ENCODE results near the gene RXRA. TPM values are rescaled to one million over a fixed set of nuclear protein-coding genes. Genes with fewer than 3 reads are reported as not detected.

The RXRA gene
- total and polyA plus RNA-seq, 2 donors (not counting 1 experiment from before 2014, with no cell fraction given) = 2.6 to 6.8 TPM

GRCh38 chr9:134314950-134315715, 11.1 kb upstream of the RXRA start:
- CTCF ChIA-PET = no interaction called here
- no peak overlapping the region for H3K27ac ChIP-seq (ENCODE audit: low read length in 2 of 2)
- Mint-ChIP-seq H3K4me3 (no peak overlapping the region), H3K4me1 (peaks cover 2% of the 10 kb centered on the region), H3K9me3 (ENCODE audit: insufficient read depth) (peaks cover 4% of the 10 kb centered on the region), H3K27ac (no peak overlapping the region), H3K27me3 (peaks cover 19% of the 10 kb centered on the region)
- H3K9ac ChIP-seq (ENCODE audit: low read length) = no peak overlapping the region
- H4K20me1 ChIP-seq (ENCODE audit: control insufficient read depth, insufficient read depth, low read length, poor library complexity, severe bottlenecking) = no peaks in the 10 kb centered on the region
- peaks cover 0 to 5% (median 1%) of the 10 kb centered on the region in 4 experiments for H3K27me3 ChIP-seq (replicated peaks in 1 of 4; ENCODE audit: control extremely low read depth in 1 of 4, control insufficient read depth in 3 of 4, insufficient read depth in 4 of 4, low read length in 3 of 4)
- no peaks in the 10 kb centered on the region for H3K36me3 ChIP-seq (replicated peaks in 1 of 2; ENCODE audit: control extremely low read depth in 1 of 2, control insufficient read depth in 1 of 2, extremely low read depth in 1 of 2, insufficient read depth in 2 of 2, low read length in 1 of 2)
- intact Hi-C loops (cut with micrococcal nuclease) = no loop called here
- no peak for DNase-seq
- WGBS (ENCODE audit: insufficient coverage) = 92% methylated on average over 26 of the region's 26 CpGs
- H3K9me3 ChIP-seq (ENCODE audit: control extremely low read depth in 1 of 3, control insufficient read depth in 2 of 3, insufficient read depth in 1 of 3, low read length in 2 of 3) = peaks cover 0 to 7% (median 2%) of the 10 kb centered on the region in 3 donors
- no peaks in the 10 kb centered on the region for H3K79me2 ChIP-seq (ENCODE audit: control insufficient read depth, insufficient read depth, low read length)
- POLR2A ChIA-PET = no interaction called here
- no peak for ATAC-seq (ENCODE audit: low read depth)
- TF ChIP-seq EZH2 (IDR thresholded peaks at IDR 0.05; ENCODE audit: borderline replicate concordance, insufficient read depth, low read depth, low read length, poor library complexity, severe bottlenecking) (no peak), CTCF (IDR thresholded peaks at IDR 0.05) (no peak)
- H2AFZ ChIP-seq (ENCODE audit: insufficient read depth, low read depth, low read length, poor library complexity, severe bottlenecking) = no peak overlapping the region
- no peaks in the 10 kb centered on the region for H3K4me1 ChIP-seq (ENCODE audit: control insufficient read depth in 2 of 2, insufficient read depth in 2 of 2, low read length in 2 of 2)
- H3K4me3 ChIP-seq (ENCODE audit: control extremely low read depth in 1 of 5, extremely low read depth in 1 of 5, insufficient read depth in 1 of 5, low read depth in 2 of 5, low read length in 4 of 5) = no peak overlapping the region
- H3K4me2 ChIP-seq (replicated peaks; ENCODE audit: low read depth, low read length, poor library complexity, severe bottlenecking) = no peak overlapping the region

GRCh38 chr9:134315716-134316448, 10.4 kb upstream of the RXRA start:
- intact Hi-C loops (cut with micrococcal nuclease) = no loop called here
- H2AFZ ChIP-seq (ENCODE audit: insufficient read depth, low read depth, low read length, poor library complexity, severe bottlenecking) = no peak overlapping the region
- H3K9ac ChIP-seq (ENCODE audit: low read length) = no peak overlapping the region
- Mint-ChIP-seq H3K4me1 (peaks cover 2% of the 10 kb centered on the region), H3K27me3 (peaks cover 19% of the 10 kb centered on the region), H3K27ac (no peak overlapping the region), H3K9me3 (ENCODE audit: insufficient read depth) (peaks cover 4% of the 10 kb centered on the region), H3K4me3 (no peak overlapping the region)
- no peaks in the 10 kb centered on the region for H3K36me3 ChIP-seq (replicated peaks in 1 of 2; ENCODE audit: control extremely low read depth in 1 of 2, control insufficient read depth in 1 of 2, extremely low read depth in 1 of 2, insufficient read depth in 2 of 2, low read length in 1 of 2)
- no peaks in the 10 kb centered on the region for H3K79me2 ChIP-seq (ENCODE audit: control insufficient read depth, insufficient read depth, low read length)
- H3K9me3 ChIP-seq (ENCODE audit: control extremely low read depth in 1 of 3, control insufficient read depth in 2 of 3, insufficient read depth in 1 of 3, low read length in 2 of 3) = peaks cover 0 to 7% (median 2%) of the 10 kb centered on the region in 3 donors
- no peak overlapping the region for H3K27ac ChIP-seq (ENCODE audit: low read length in 2 of 2)
- 90% methylated on average over 18 of the region's 19 CpGs for WGBS (ENCODE audit: insufficient coverage)
- H3K4me2 ChIP-seq (replicated peaks; ENCODE audit: low read depth, low read length, poor library complexity, severe bottlenecking) = no peak overlapping the region
- POLR2A ChIA-PET = no interaction called here
- DNase-seq (no peak), ATAC-seq (ENCODE audit: low read depth) (no peak)
- CTCF ChIA-PET = no interaction called here
- H3K4me3 ChIP-seq (ENCODE audit: control extremely low read depth in 1 of 5, extremely low read depth in 1 of 5, insufficient read depth in 1 of 5, low read depth in 2 of 5, low read length in 4 of 5) = no peak overlapping the region
- peaks cover 0 to 5% (median 1%) of the 10 kb centered on the region in 4 experiments for H3K27me3 ChIP-seq (replicated peaks in 1 of 4; ENCODE audit: control extremely low read depth in 1 of 4, control insufficient read depth in 3 of 4, insufficient read depth in 4 of 4, low read length in 3 of 4)
- no peaks in the 10 kb centered on the region for H3K4me1 ChIP-seq (ENCODE audit: control insufficient read depth in 2 of 2, insufficient read depth in 2 of 2, low read length in 2 of 2)
- TF ChIP-seq EZH2 (IDR thresholded peaks at IDR 0.05; ENCODE audit: borderline replicate concordance, insufficient read depth, low read depth, low read length, poor library complexity, severe bottlenecking) (no peak), CTCF (IDR thresholded peaks at IDR 0.05) (no peak)
- H4K20me1 ChIP-seq (ENCODE audit: control insufficient read depth, insufficient read depth, low read length, poor library complexity, severe bottlenecking) = no peaks in the 10 kb centered on the region
